ENCODE data around the gene TMPRSS12. TPM values are rescaled to one million over a fixed set of nuclear protein-coding genes. Genes with fewer than 3 reads are reported as not detected.
"Not testable (repeated sequence)": the region's sequence is repeated elsewhere in the genome, so short reads cannot be mapped to it uniquely, and the experiment has no call there.

Gene TMPRSS12
- total RNA-seq, 2 experiments from 2014 or later = not detected

DNA sequence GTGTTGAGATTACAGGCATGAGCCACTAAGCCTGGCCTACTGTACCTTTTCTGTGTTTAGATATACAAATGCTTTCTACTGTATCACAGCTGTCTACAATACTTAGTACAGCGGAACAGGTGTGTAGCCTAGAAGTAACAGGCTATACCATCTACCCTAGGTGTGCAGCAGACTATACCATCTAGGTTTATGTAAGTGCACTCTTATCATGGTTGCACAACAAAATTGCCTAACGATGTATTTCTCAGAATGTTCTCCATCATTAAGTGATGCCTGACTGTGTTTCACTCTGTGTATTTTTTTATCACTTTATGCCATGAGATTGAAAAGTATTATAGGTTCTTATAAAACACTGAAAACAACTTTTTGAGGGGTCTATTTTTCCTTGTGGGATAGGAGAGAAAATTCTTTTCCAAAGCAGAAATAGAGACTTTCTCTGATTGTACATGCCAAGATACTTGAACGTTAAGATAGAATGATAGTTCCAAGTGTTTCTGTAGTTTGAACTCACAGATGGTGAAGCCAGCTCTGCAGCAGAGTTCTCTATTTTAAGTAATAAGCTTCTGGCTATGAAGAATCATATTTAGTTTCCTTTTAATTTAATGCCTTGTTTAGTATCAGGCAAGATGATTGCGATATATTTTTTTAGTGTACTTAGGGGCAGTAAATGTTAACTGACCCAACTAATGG, 17.0 kb downstream of the TMPRSS12 start:
- H3K79me2 ChIP-seq (ENCODE audit: insufficient read depth, low read depth, low read length) = no peaks in the 10 kb centered on the region
- no peak for TF ChIP-seq EZH2phosphoT487 (IDR thresholded peaks at IDR 0.05; ENCODE audit: borderline replicate concordance, low read depth, low read length)
- TF ChIP-seq, protein P1, sequence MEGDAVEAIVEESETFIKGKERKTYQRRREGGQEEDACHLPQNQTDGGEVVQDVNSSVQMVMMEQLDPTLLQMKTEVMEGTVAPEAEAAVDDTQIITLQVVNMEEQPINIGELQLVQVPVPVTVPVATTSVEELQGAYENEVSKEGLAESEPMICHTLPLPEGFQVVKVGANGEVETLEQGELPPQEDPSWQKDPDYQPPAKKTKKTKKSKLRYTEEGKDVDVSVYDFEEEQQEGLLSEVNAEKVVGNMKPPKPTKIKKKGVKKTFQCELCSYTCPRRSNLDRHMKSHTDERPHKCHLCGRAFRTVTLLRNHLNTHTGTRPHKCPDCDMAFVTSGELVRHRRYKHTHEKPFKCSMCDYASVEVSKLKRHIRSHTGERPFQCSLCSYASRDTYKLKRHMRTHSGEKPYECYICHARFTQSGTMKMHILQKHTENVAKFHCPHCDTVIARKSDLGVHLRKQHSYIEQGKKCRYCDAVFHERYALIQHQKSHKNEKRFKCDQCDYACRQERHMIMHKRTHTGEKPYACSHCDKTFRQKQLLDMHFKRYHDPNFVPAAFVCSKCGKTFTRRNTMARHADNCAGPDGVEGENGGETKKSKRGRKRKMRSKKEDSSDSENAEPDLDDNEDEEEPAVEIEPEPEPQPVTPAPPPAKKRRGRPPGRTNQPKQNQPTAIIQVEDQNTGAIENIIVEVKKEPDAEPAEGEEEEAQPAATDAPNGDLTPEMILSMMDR (conservative IDR thresholded peaks at IDR 0.05; ENCODE audit: low read length) = no peak
- H3K4me3 ChIP-seq (ENCODE audit: low read depth, low read length, poor library complexity, severe bottlenecking) = no peak overlapping the region
- CTCF ChIA-PET (ENCODE audit: unreplicated experiment) = no interaction called here
- POLR2A ChIA-PET = interaction anchor here (0.6 to 1.2 kb wide), 2 partner anchors 17 to 223 kb away, joined by 4 to 5 read pairs; partner anchors contain the start of gene CSRNP2
- no peaks in the 10 kb centered on the region for H4K20me1 ChIP-seq (ENCODE audit: insufficient read depth, low read length)
- BruUV-seq (replicated peaks) = no TSS peak
- no peak overlapping the region for H2AFZ ChIP-seq (ENCODE audit: low read length)
- no peaks in the 10 kb centered on the region for H3K9me2 ChIP-seq (ENCODE audit: insufficient read depth, low read length)
- H3K4me1 ChIP-seq (ENCODE audit: insufficient read depth, low read length, poor library complexity, severe bottlenecking) = no peaks in the 10 kb centered on the region
- H3K9me3 ChIP-seq (ENCODE audit: low read length) = peaks cover 5% of the 10 kb centered on the region; the same call in 1 of the 2 replicates
- intact Hi-C loops (cut with micrococcal nuclease; ENCODE audit: unreplicated experiment) = no loop called here
- no peak overlapping the region for H3K27ac ChIP-seq (ENCODE audit: low read depth, low read length, poor library complexity, severe bottlenecking)
- no peaks in the 10 kb centered on the region for H3K36me3 ChIP-seq (ENCODE audit: insufficient read depth, low read length)
- no peak overlapping the region for H3K4me2 ChIP-seq (ENCODE audit: low read length)
- DNase-seq (ENCODE audit: low spot score) = no peak

DNA sequence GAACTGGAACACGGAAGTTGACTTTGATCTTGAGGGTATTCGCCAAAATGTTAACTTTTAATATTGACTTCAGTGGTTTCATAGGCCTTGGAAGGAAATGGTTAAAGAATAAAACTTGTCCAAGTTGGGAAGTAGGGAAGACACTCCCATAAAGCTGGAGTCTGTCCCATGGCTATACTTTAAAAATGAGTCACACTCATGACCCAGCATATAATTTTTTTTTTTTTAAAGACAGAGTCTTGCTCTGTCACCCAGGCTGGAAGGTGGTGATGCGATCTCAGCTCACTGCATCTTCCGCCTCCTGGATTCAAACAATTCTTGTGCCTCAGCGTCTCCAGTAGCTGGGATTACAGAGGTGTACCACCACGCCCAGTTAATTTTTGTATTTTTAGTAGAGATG, 19.6 kb downstream of the TMPRSS12 start:
- Histone ChIP-seq H3K36me3 (ENCODE audit: insufficient read depth, low read length) (no peaks in the 10 kb centered on the region), H3K4me2 (ENCODE audit: low read length) (no peak overlapping the region), H3K4me3 (ENCODE audit: low read depth, low read length, poor library complexity, severe bottlenecking) (no peak overlapping the region), H3K9me3 (ENCODE audit: low read length) (peaks cover 7% of the 10 kb centered on the region), H3K27ac (ENCODE audit: low read depth, low read length, poor library complexity, severe bottlenecking) (no peak overlapping the region), H3K79me2 (ENCODE audit: insufficient read depth, low read depth, low read length) (no peaks in the 10 kb centered on the region), H3K9me2 (ENCODE audit: insufficient read depth, low read length) (no peaks in the 10 kb centered on the region), H3K4me1 (ENCODE audit: insufficient read depth, low read length, poor library complexity, severe bottlenecking) (no peaks in the 10 kb centered on the region), H4K20me1 (ENCODE audit: insufficient read depth, low read length) (no peaks in the 10 kb centered on the region), H2AFZ (ENCODE audit: low read length) (no peak overlapping the region)
- BruUV-seq (replicated peaks) = no TSS peak
- intact Hi-C loops (cut with micrococcal nuclease; ENCODE audit: unreplicated experiment) = no loop called here
- DNase-seq (ENCODE audit: low spot score) = no peak
- POLR2A ChIA-PET = interaction anchor here (0.5 to 1.1 kb wide), 2 partner anchors 19 to 418 kb away, joined by 4 to 5 read pairs; no protein-coding TSS in a partner anchor
- CTCF ChIA-PET (ENCODE audit: unreplicated experiment) = no interaction called here
- no peak for TF ChIP-seq EZH2phosphoT487 (IDR thresholded peaks at IDR 0.05; ENCODE audit: borderline replicate concordance, low read depth, low read length)
- TF ChIP-seq, protein P1 (conservative IDR thresholded peaks at IDR 0.05; ENCODE audit: low read length) = no peak

DNA sequence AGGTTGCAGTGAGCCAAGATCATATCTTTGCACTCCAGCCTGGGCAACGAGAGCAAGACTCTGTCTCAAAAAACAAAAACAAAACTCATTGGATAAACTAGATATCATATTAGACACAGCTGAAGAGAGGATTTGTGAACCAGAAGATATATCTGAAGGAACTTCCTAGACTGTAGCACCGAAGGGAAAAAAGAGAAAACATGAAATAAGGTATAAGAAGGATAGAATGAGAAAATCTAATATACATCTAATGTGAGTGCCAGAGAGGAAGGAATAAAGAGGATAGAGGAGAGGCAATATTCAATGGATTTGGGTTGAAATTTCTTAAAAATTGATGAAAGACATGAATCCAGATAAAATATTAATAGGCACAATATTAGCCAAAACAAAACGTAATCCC, 22.5 kb downstream of the TMPRSS12 start:
- H3K4me2 ChIP-seq (ENCODE audit: low read length) = no peak overlapping the region
- H3K9me2 ChIP-seq (ENCODE audit: insufficient read depth, low read length) = no peaks in the 10 kb centered on the region
- H3K79me2 ChIP-seq (ENCODE audit: insufficient read depth, low read depth, low read length) = no peaks in the 10 kb centered on the region
- H3K9me3 ChIP-seq (ENCODE audit: low read length) = peaks cover 7% of the 10 kb centered on the region
- no peak overlapping the region for H3K27ac ChIP-seq (ENCODE audit: low read depth, low read length, poor library complexity, severe bottlenecking)
- intact Hi-C loops (cut with micrococcal nuclease; ENCODE audit: unreplicated experiment) = no loop called here
- H2AFZ ChIP-seq (ENCODE audit: low read length) = no peak overlapping the region
- TF ChIP-seq, protein P1 (conservative IDR thresholded peaks at IDR 0.05; ENCODE audit: low read length) = no peak
- TF ChIP-seq EZH2phosphoT487 (IDR thresholded peaks at IDR 0.05; ENCODE audit: borderline replicate concordance, low read depth, low read length) = no peak
- no peak overlapping the region for H3K4me3 ChIP-seq (ENCODE audit: low read depth, low read length, poor library complexity, severe bottlenecking)
- POLR2A ChIA-PET = interaction anchor here (0.7 kb wide), 1 partner anchor 16 kb away, joined by 3 read pairs; no protein-coding TSS in a partner anchor
- no peaks in the 10 kb centered on the region for H3K36me3 ChIP-seq (ENCODE audit: insufficient read depth, low read length)
- DNase-seq (ENCODE audit: low spot score) = no peak
- CTCF ChIA-PET (ENCODE audit: unreplicated experiment) = no interaction called here
- no peaks in the 10 kb centered on the region for H3K4me1 ChIP-seq (ENCODE audit: insufficient read depth, low read length, poor library complexity, severe bottlenecking)
- BruUV-seq (replicated peaks) = no TSS peak
- H4K20me1 ChIP-seq (ENCODE audit: insufficient read depth, low read length) = no peaks in the 10 kb centered on the region

DNA sequence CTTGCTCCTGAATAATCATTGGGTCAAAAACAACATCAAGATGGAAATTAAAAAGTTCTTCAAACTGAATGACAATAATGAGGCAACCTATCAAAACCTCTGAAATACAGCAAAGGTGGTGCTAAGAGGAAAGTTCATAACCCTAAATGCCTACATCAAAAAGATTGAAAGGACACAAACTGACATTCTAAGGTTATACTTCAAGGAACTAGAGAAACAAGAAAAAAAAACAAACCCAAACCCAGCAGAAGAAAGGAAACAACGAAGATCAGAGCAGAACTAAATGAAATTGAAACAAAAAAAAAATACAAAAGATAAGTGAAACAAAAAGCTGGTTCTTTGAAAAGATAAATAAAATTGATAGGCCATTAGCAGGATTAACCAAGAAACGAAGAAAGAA, 26.2 kb downstream of the TMPRSS12 start:
- H3K27ac ChIP-seq (ENCODE audit: low read depth, low read length, poor library complexity, severe bottlenecking); H3K4me3 ChIP-seq (ENCODE audit: low read depth, low read length, poor library complexity, severe bottlenecking); H3K4me2 ChIP-seq (ENCODE audit: low read length); H4K20me1 ChIP-seq (ENCODE audit: insufficient read depth, low read length); BruUV-seq (replicated peaks); H3K79me2 ChIP-seq (ENCODE audit: insufficient read depth, low read depth, low read length); DNase-seq (ENCODE audit: low spot score); H3K36me3 ChIP-seq (ENCODE audit: insufficient read depth, low read length); intact Hi-C loops (cut with micrococcal nuclease; ENCODE audit: unreplicated experiment); H3K4me1 ChIP-seq (ENCODE audit: insufficient read depth, low read length, poor library complexity, severe bottlenecking); H2AFZ ChIP-seq (ENCODE audit: low read length); POLR2A ChIA-PET; H3K9me3 ChIP-seq (ENCODE audit: low read length); H3K9me2 ChIP-seq (ENCODE audit: insufficient read depth, low read length); CTCF ChIA-PET (ENCODE audit: unreplicated experiment): not testable (repeated sequence)

Measured in OCI-LY7 (cell line).